Hematopoietic multipotent progenitor cell treated with erythropoietin and hydrocortisone succinate and interleukin-3 and kit ligand, for 6 days (in vitro differentiated cells): ENCODE measurements around the gene PTGES2.
"Not testable (repeated sequence)": the region's sequence is repeated elsewhere in the genome, so short reads cannot be mapped to it uniquely, and the experiment has no call there.

ENCODE experiments used
- DNase-seq: peaks from one replicate; pipeline ENCODE4 v3.0.0-alpha.2; 2015

The PTGES2 gene

GRCh38 chr9:128118971-128119665 is 8.4 kb downstream of the PTGES2 start:
- no peak for DNase-seq

GRCh38 chr9:128118472-128118857 is 9.1 kb downstream of the PTGES2 start:
- DNase-seq = no peak

- peak; percentile 92 for DNase-seq
These were observed 9.7 kb downstream of the PTGES2 start for GRCh38 chr9:128117613-128118471.

GRCh38 chr9:128116104-128117083 is 11.1 kb downstream of the PTGES2 start:
- DNase-seq = no peak

- peak; percentile 99 for DNase-seq
These were observed 12.1 kb downstream of the PTGES2 start for GRCh38 chr9:128115187-128116103.

GRCh38 chr9:128114326-128115186 is 13.0 kb downstream of the PTGES2 start:
- no peak for DNase-seq

GRCh38 chr9:128113526-128114325 is 13.8 kb downstream of the PTGES2 start:
- no peak for DNase-seq

- not testable (repeated sequence) for DNase-seq
These were observed 15.8 kb downstream of the PTGES2 start for GRCh38 chr9:128111726-128112125.

GRCh38 chr9:128109050-128109709 is 18.3 kb downstream of the PTGES2 start:
- no peak for DNase-seq

GRCh38 chr9:128108269-128109049 is 19.1 kb downstream of the PTGES2 start:
- DNase-seq = no peak

- DNase-seq = no peak
These were observed 19.9 kb downstream of the PTGES2 start for GRCh38 chr9:128107468-128108268.

GRCh38 chr9:128106940-128107467 is 20.5 kb downstream of the PTGES2 start:
- DNase-seq = no peak

GRCh38 chr9:128106181-128106939 is 21.2 kb downstream of the PTGES2 start:
- DNase-seq = no peak

GRCh38 chr9:128105538-128106175 is 21.9 kb downstream of the PTGES2 start:
- DNase-seq = no peak

- no peak for DNase-seq
These were observed 23.3 kb downstream of the PTGES2 start for GRCh38 chr9:128104171-128104618.

GRCh38 chr9:128103589-128103962 is 24.0 kb downstream of the PTGES2 start:
- DNase-seq = no peak
